D721Med (cell line): ENCODE results near the gene HS6ST3.
A peak's percentile ranks its signal among the peaks of the same experiment; 100 is the strongest.

ENCODE experiments used
- DNase-seq: peaks from one replicate; pipeline ENCODE4 v3.0.0; 2011; ENCODE audit warnings: low spot score; ENCODE audit not compliant: insufficient read length
- FAIRE-seq: peaks from 2 replicates; lab custom pipeline; 2011; peaks lifted over from hg19 to GRCh38; lab: Jason Lieb, UNC
- TF ChIP-seq, protein P1 (sequence below): IDR thresholded peaks from 2 replicates; pipeline ENCODE4 v1.5.1; 2012; ENCODE audit warnings: mild to moderate bottlenecking, control low read depth; ENCODE audit not compliant: insufficient read depth; ENCODE audit errors: missing control alignments

Gene HS6ST3

DNA sequence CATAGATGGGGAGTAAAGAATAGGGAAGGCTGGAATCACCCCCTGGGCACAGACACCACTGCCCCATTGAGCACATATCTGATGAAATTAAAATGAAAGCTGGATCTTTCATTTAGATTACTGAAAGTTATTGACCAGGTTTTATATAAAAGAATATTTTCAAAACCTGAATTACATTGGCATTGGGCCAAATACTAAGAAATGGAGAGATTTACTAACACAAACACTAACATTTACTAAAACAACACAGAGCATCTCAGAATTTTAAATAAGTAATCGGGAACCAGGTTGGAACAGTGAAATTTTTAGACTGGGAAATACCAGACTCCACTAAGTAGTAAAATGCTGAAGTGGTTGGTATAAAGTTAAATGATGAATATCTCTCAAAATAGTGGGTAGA, 88.9 kb downstream of the HS6ST3 start:
- DNase-seq (no peak), FAIRE-seq (no peak)
- TF ChIP-seq, protein P1, sequence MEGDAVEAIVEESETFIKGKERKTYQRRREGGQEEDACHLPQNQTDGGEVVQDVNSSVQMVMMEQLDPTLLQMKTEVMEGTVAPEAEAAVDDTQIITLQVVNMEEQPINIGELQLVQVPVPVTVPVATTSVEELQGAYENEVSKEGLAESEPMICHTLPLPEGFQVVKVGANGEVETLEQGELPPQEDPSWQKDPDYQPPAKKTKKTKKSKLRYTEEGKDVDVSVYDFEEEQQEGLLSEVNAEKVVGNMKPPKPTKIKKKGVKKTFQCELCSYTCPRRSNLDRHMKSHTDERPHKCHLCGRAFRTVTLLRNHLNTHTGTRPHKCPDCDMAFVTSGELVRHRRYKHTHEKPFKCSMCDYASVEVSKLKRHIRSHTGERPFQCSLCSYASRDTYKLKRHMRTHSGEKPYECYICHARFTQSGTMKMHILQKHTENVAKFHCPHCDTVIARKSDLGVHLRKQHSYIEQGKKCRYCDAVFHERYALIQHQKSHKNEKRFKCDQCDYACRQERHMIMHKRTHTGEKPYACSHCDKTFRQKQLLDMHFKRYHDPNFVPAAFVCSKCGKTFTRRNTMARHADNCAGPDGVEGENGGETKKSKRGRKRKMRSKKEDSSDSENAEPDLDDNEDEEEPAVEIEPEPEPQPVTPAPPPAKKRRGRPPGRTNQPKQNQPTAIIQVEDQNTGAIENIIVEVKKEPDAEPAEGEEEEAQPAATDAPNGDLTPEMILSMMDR = no peak

DNA sequence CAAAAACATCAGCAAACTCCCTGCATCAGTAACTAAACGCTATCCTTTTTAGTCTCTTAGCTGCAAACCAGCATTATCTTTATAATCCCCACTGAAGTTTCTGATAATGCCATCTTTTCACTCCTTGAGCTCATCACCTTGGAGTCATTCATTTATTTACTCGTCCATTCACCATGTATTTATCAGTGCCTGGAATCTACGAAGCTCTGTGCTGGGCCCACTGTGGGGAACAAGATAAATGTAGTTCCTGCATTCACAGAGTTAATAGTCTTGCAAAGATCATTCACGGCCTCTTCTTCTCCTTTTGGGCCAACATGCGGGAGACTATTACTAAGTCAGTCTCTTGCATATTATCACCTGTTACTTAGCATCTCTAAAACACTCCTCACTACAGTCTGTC, 89.4 kb downstream of the HS6ST3 start:
- TF ChIP-seq, protein P1 = no peak
- no peak for FAIRE-seq
- DNase-seq = no peak

DNA sequence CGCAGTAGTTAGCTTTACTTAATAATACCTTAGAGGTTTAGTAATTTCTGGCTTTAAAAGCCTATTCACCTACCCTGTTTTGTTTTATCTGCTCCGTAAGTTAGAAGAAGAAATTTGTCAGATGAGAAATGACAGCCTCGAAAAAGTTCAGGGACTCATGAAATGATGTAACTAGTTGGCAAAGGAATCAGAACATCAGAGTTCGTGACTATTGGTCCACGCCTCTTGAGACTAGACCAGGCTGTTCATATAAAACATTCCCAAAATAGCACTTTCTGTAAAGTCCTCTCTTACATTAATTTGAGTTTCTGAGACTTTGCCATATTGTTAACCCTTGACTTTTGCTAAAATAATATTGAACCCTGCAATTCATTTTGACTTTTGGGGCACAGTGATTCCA, 92.0 kb downstream of the HS6ST3 start:
- TF ChIP-seq, protein P1 = no peak
- no peak for DNase-seq
- FAIRE-seq = no peak

DNA sequence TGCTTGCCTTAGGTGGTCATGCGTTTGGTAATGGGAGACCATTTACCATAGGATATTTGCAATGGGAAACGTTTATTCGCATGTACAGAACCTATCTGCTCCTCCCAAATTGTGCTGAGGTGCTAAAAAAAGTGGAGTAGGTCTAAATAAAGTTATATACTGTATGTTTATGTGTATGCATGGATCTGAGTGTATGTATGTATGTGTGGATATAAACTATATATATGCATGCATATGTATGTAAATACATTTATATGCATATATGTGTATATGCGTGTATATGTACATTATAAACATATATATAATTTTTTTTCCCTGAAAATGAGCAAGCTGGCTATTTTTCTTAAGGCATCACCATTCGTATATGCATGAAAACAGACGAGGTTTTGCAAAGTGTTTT, 95.9 kb downstream of the HS6ST3 start:
- DNase-seq (no peak), FAIRE-seq (no peak)
- TF ChIP-seq, protein P1 = no peak

DNA sequence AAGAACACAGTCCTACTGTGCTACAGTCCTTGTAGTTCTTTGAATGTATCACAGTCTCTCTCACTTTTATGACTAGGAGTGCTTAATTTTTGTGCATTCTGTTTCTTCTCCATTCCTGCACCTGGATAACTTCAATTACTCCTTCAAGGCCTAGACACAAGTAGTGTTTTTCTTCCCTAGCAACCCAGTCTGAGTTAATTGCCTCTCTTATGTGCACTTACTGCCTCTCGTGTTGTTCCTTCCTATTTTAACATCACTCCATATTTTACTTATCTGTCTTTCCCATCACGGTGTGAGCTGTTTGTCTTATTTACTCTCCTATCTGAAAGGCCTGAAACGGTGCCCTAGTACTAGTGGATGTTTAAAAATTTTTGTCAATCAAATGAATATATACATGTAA, 101.5 kb downstream of the HS6ST3 start:
- TF ChIP-seq, protein P1 = no peak
- FAIRE-seq = no peak
- DNase-seq = no peak

DNA sequence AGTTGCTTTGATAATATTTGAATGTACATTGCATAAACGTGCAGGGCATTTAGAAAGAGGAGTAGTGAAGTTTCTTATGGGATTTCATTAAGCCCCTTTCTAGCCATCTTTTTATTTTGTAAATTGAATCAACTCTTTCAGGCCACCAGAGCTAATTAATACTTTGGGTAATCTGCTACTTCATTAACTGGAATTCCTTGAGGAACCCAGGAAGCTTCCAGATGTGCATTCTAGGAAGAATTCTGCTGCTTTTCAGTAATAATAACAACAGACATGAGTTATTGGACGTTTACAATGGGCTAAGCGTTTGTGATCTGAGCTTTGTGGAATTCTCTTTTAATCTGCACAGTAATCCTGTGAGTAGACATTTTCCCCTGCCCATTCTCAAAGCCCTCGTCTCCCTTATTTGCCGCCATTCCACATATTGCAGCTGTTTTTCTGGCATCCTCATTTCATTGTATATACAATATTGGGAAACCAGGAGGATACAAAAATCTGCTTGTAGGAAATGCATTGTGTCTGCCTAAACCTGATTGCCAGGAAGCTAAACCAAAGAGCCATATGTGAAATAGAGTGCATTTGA, 103.9 kb downstream of the HS6ST3 start:
- DNase-seq = no peak
- TF ChIP-seq, protein P1 = no peak

DNA sequence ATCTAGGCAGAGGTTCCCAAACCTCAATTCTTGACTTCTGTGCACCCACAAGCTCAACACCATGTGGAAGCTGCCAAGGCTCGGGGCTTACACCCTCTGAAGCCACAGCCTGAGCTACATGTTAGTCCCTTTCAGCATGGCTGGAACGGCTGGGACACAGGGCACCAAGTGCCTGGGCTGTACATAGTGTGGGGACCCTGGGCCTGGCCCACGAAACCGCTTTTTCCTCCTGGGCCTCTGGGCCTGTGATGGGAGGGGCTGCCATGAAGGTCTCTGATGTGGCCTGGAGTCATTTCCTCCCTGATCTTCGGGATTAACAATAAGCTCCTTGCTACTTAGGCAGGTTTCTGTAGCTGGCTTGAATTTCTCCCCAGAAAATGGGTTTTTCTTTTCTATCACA, 108.1 kb downstream of the HS6ST3 start:
- DNase-seq = no peak
- FAIRE-seq = no peak

More for the DNA sequence above, 103.9 kb downstream of the HS6ST3 start:
- peak; percentile 73 for FAIRE-seq

More for the DNA sequence above, 108.1 kb downstream of the HS6ST3 start:
- TF ChIP-seq, protein P1 = no peak
